Measurements from ENCODE around the gene CARMIL1. TPM values are rescaled to one million over a fixed set of nuclear protein-coding genes. Genes with fewer than 3 reads are reported as not detected.

CARMIL1 gene
- total RNA-seq, 1 donor from 2014 or later, result 3.4 TPM

GRCh38 chr6:25360621-25361020 lies 81.4 kb downstream of the CARMIL1 start:
- ATAC-seq (ENCODE audit: low read depth) (no peak), DNase-seq (no peak)
- ChIA-PET POLR2A (no interaction called here), CTCF (no interaction called here)
- Mint-ChIP-seq H3K36me3 (ENCODE audit: low read depth) (no peaks in the 10 kb centered on the region), H3K27ac (no peak overlapping the region), H3K27me3 (no peaks in the 10 kb centered on the region), H3K4me1 (peaks cover 26% of the 10 kb centered on the region), H3K4me3 (no peak overlapping the region), H3K9me3 (no peaks in the 10 kb centered on the region)
- intact Hi-C loops (cut with micrococcal nuclease), result no loop called here
- no peak for TF ChIP-seq CTCF (IDR thresholded peaks at IDR 0.05)

- ATAC-seq (ENCODE audit: low read depth) (no peak), DNase-seq (no peak)
- no peaks in the 10 kb centered on the region for H3K36me3 Mint-ChIP-seq (ENCODE audit: low read depth)
- no peak for TF ChIP-seq CTCF (IDR thresholded peaks at IDR 0.05)
- no peak overlapping the region for H3K4me3 Mint-ChIP-seq
- no peak overlapping the region for H3K27ac Mint-ChIP-seq
- H3K9me3 Mint-ChIP-seq, result no peaks in the 10 kb centered on the region
- H3K4me1 Mint-ChIP-seq, result peaks cover 50% of the 10 kb centered on the region
- intact Hi-C loops (cut with micrococcal nuclease), result no loop called here
- ChIA-PET POLR2A (no interaction called here), CTCF (interaction anchor here (1.5 kb wide), 1 partner anchor 98 kb away, joined by 3 read pairs; no protein-coding TSS in a partner anchor)
- no peaks in the 10 kb centered on the region for H3K27me3 Mint-ChIP-seq
Observed at GRCh38 chr6:25363427-25363826, 84.3 kb downstream of the CARMIL1 start.

GRCh38 chr6:25365154-25365553 lies 86.0 kb downstream of the CARMIL1 start:
- no peaks in the 10 kb centered on the region for H3K36me3 Mint-ChIP-seq (ENCODE audit: low read depth)
- no peak for ATAC-seq (ENCODE audit: low read depth)
- peaks cover 63% of the 10 kb centered on the region for H3K4me1 Mint-ChIP-seq
- intact Hi-C loops (cut with micrococcal nuclease), result no loop called here
- H3K27me3 Mint-ChIP-seq, result no peaks in the 10 kb centered on the region
- no peak for TF ChIP-seq CTCF (IDR thresholded peaks at IDR 0.05)
- no peaks in the 10 kb centered on the region for H3K9me3 Mint-ChIP-seq
- CTCF ChIA-PET, result no interaction called here
- no peak overlapping the region for H3K4me3 Mint-ChIP-seq
- POLR2A ChIA-PET, result no interaction called here
- H3K27ac Mint-ChIP-seq, result no peak overlapping the region
- no peak for DNase-seq

GRCh38 chr6:25366903-25367545 lies 87.8 kb downstream of the CARMIL1 start:
- H3K4me1 Mint-ChIP-seq, result peaks cover 80% of the 10 kb centered on the region
- H3K9me3 Mint-ChIP-seq, result no peaks in the 10 kb centered on the region
- ATAC-seq (ENCODE audit: low read depth), result peak; percentile 21
- no peak for DNase-seq
- ChIA-PET POLR2A (interaction anchor here (0.9 kb wide), 1 partner anchor 11 kb away, joined by 3 read pairs; no protein-coding TSS in a partner anchor), CTCF (no interaction called here)
- peak overlapping the region; percentile 69 for H3K4me3 Mint-ChIP-seq
- no peaks in the 10 kb centered on the region for H3K27me3 Mint-ChIP-seq
- TF ChIP-seq CTCF (IDR thresholded peaks at IDR 0.05), result no peak
- peak overlapping the region; percentile 54 for H3K27ac Mint-ChIP-seq
- H3K36me3 Mint-ChIP-seq (ENCODE audit: low read depth), result no peaks in the 10 kb centered on the region
- intact Hi-C loops (cut with micrococcal nuclease), result no loop called here

GRCh38 chr6:25369036-25369432 lies 89.9 kb downstream of the CARMIL1 start:
- TF ChIP-seq CTCF (IDR thresholded peaks at IDR 0.05), result no peak
- DNase-seq, result no peak
- intact Hi-C loops (cut with micrococcal nuclease), result loop anchor here (2.0 kb wide), 1 partner anchor 36 kb away; no protein-coding TSS in a partner anchor
- no peak for ATAC-seq (ENCODE audit: low read depth)
- POLR2A ChIA-PET, result interaction anchor here (0.7 kb wide), 1 partner anchor 36 kb away, joined by 5 read pairs; no protein-coding TSS in a partner anchor
- Mint-ChIP-seq H3K27ac (no peak overlapping the region), H3K27me3 (no peaks in the 10 kb centered on the region), H3K9me3 (no peaks in the 10 kb centered on the region), H3K4me3 (no peak overlapping the region), H3K36me3 (ENCODE audit: low read depth) (no peaks in the 10 kb centered on the region), H3K4me1 (peaks cover 72% of the 10 kb centered on the region)
- CTCF ChIA-PET, result no interaction called here
